ENCODE results near the gene LCAT.

The LCAT gene

DNA sequence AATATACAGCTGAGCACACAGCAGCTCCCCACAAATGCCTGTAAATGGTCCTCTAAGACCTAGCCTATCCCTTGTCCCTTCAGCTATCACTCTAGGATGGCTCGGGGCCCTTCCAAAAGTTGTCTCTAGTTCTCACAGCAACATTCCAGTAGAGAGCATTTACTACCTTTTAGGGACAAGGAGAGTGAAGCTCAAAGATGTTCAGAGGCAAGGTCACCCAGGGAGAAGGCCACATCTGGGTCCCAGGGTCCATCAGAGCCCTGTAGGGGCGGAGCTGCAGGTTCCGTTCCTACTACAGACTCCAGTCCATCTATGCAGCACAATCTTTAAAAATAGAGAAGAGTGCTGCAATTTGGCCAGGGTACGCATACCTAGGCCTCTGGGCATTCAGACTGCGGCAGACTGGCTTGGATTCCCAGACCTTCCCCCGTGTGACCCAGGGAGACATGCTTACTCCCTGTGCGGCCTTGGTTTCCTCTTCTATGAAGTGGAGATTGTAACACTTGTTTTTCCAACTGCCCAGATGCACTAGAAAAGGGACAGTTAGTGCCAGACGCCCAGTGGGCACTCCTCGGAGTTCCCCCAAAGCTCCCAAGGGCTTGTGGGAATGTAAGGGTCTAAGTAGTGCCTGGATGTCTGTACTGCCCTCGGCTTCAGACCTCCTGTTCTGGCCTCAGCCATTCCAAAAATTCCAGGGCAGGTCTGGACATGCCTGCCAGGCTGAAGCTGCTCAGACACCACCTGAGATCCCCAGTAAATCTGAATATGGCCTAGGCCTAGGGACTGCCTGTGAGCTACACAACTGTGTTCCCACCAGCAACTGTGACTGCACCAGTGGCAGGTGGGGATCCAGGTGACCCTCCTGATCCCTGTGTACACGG lies 22.0 kb upstream of the LCAT start:
- ATAC-seq (replicated peaks; ENCODE audit: extremely low read depth, poor library complexity, severe bottlenecking) (no peak), DNase-seq (ENCODE audit: low spot score in 2 of 2) (no peak)
- H3K4me1 Mint-ChIP-seq = peaks cover 39% of the 10 kb centered on the region
- peaks cover 9% of the 10 kb centered on the region for H3K36me3 Mint-ChIP-seq (ENCODE audit: insufficient read depth)
- no peak overlapping the region for H3K4me3 Mint-ChIP-seq
- H3K9me3 Mint-ChIP-seq = no peaks in the 10 kb centered on the region
- no peak overlapping the region for H3K27ac Mint-ChIP-seq (ENCODE audit: low read depth)
- H3K27me3 Mint-ChIP-seq = no peaks in the 10 kb centered on the region

GRCh38 chr16:67964477-67965131 lies 20.7 kb upstream of the LCAT start:
- Mint-ChIP-seq H3K4me3 (no peak overlapping the region), H3K36me3 (ENCODE audit: insufficient read depth) (peaks cover 7% of the 10 kb centered on the region), H3K4me1 (peaks cover 35% of the 10 kb centered on the region), H3K9me3 (no peaks in the 10 kb centered on the region), H3K27ac (ENCODE audit: low read depth) (no peak overlapping the region), H3K27me3 (no peaks in the 10 kb centered on the region)
- no peak for ATAC-seq (replicated peaks; ENCODE audit: extremely low read depth, poor library complexity, severe bottlenecking)
- no peak for DNase-seq (ENCODE audit: low spot score in 2 of 2)

- Mint-ChIP-seq H3K27ac (ENCODE audit: low read depth) (no peak overlapping the region), H3K4me3 (no peak overlapping the region), H3K27me3 (no peaks in the 10 kb centered on the region), H3K36me3 (ENCODE audit: insufficient read depth) (peaks cover 6% of the 10 kb centered on the region), H3K4me1 (peaks cover 27% of the 10 kb centered on the region), H3K9me3 (no peaks in the 10 kb centered on the region)
- no peak for DNase-seq (ENCODE audit: low spot score in 2 of 2)
- no peak for ATAC-seq (replicated peaks; ENCODE audit: extremely low read depth, poor library complexity, severe bottlenecking)
Observed at GRCh38 chr16:67963662-67964321, 19.9 kb upstream of the LCAT start.

GRCh38 chr16:67963292-67963661 lies 19.4 kb upstream of the LCAT start:
- Mint-ChIP-seq H3K36me3 (ENCODE audit: insufficient read depth) (peaks cover 6% of the 10 kb centered on the region), H3K4me3 (no peak overlapping the region), H3K27ac (ENCODE audit: low read depth) (no peak overlapping the region), H3K27me3 (no peaks in the 10 kb centered on the region), H3K4me1 (peaks cover 27% of the 10 kb centered on the region), H3K9me3 (no peaks in the 10 kb centered on the region)
- ATAC-seq (replicated peaks; ENCODE audit: extremely low read depth, poor library complexity, severe bottlenecking) = no peak
- no peak for DNase-seq (ENCODE audit: low spot score in 2 of 2)

DNA sequence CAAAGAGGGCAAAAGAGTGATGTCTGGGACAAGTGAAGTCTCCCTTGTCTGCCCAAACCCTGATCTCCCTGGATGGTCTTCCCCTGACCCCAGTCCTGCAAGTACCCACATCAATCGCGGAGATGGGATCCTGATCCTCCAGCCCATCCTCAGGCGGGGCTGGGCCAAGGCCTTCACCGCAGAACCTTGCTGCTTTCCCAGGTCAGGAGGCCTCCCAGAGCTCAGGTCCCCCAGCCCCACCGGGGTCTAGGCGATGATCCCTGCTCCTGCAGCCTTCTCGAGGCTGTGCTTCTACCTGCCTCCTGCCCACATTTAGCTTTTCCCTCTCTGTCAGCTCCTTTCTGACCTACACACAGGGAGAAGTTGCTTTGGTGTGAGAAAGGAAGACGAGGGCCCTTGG lies 18.2 kb upstream of the LCAT start:
- Mint-ChIP-seq H3K4me3 (no peak overlapping the region), H3K9me3 (no peaks in the 10 kb centered on the region), H3K36me3 (ENCODE audit: insufficient read depth) (peaks cover 3% of the 10 kb centered on the region), H3K27ac (ENCODE audit: low read depth) (no peak overlapping the region), H3K27me3 (no peaks in the 10 kb centered on the region), H3K4me1 (peaks cover 18% of the 10 kb centered on the region)
- no peak for ATAC-seq (replicated peaks; ENCODE audit: extremely low read depth, poor library complexity, severe bottlenecking)
- no peak for DNase-seq (ENCODE audit: low spot score in 2 of 2)

GRCh38 chr16:67961551-67961957 lies 17.6 kb upstream of the LCAT start:
- H3K9me3 Mint-ChIP-seq = no peaks in the 10 kb centered on the region
- ATAC-seq (replicated peaks; ENCODE audit: extremely low read depth, poor library complexity, severe bottlenecking) (no peak), DNase-seq (ENCODE audit: low spot score in 2 of 2) (no peak)
- H3K27ac Mint-ChIP-seq (ENCODE audit: low read depth) = no peak overlapping the region
- peaks cover 3% of the 10 kb centered on the region for H3K36me3 Mint-ChIP-seq (ENCODE audit: insufficient read depth)
- H3K27me3 Mint-ChIP-seq = no peaks in the 10 kb centered on the region
- H3K4me1 Mint-ChIP-seq = peaks cover 12% of the 10 kb centered on the region
- no peak overlapping the region for H3K4me3 Mint-ChIP-seq

DNA sequence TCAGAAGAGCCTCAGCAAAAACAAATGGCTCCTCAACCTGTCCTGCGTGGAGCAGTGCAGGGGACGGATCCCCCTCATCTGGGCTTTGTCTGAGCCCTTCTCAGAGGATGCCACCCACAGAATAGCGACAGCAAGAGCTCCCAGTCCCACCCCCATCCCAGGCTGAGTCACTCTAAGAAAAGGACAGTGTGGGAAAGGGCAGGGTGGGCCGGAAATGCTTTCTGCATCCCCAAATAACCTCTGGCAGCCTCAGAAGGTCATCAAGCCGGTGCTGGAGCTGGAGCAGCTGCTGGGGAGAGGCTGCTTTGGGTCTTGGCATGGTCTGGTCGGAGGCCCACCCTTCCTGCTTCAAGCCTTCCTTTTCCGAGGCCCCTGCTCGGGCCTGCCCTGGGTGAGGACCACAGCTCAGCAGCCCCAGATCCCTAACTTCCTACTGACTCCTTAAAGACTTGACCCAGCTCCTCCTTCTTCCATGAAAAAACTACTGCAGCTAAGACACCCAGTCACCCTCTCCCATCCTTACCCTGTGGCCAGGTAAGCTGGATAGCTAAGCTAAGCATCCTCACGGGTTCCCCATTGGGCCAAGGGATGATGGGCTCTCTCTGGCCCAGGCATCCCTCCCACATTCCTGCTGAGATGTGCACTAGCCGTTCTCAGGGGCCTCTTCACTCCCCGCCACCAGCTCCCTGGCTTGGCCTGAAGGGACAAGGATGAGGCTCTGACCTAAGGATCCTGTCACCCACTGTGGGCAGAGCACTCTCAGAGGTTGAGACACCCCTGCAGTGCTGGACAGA lies 15.8 kb upstream of the LCAT start:
- DNase-seq (ENCODE audit: low spot score in 2 of 2) = no peak
- no peak overlapping the region for H3K27ac Mint-ChIP-seq (ENCODE audit: low read depth)
- peaks cover 4% of the 10 kb centered on the region for H3K36me3 Mint-ChIP-seq (ENCODE audit: insufficient read depth)

GRCh38 chr16:67957622-67958021 lies 13.7 kb upstream of the LCAT start:
- H3K4me1 Mint-ChIP-seq = peaks cover under 1% of the 10 kb centered on the region
- H3K36me3 Mint-ChIP-seq (ENCODE audit: insufficient read depth) = peaks cover 3% of the 10 kb centered on the region
- no peaks in the 10 kb centered on the region for H3K27me3 Mint-ChIP-seq
- ATAC-seq (replicated peaks; ENCODE audit: extremely low read depth, poor library complexity, severe bottlenecking) (no peak), DNase-seq (ENCODE audit: low spot score in 2 of 2) (no peak)
- no peak overlapping the region for H3K4me3 Mint-ChIP-seq
- peak overlapping the region; percentile 29 for H3K27ac Mint-ChIP-seq (ENCODE audit: low read depth)
- H3K9me3 Mint-ChIP-seq = no peaks in the 10 kb centered on the region

More for the DNA sequence above, 15.8 kb upstream of the LCAT start:
- Mint-ChIP-seq H3K27me3 (no peaks in the 10 kb centered on the region), H3K4me3 (no peak overlapping the region), H3K9me3 (no peaks in the 10 kb centered on the region), H3K4me1 (peaks cover 5% of the 10 kb centered on the region)
- no peak for ATAC-seq (replicated peaks; ENCODE audit: extremely low read depth, poor library complexity, severe bottlenecking)

GRCh38 chr16:67954421-67955196 lies 10.7 kb upstream of the LCAT start:
- Mint-ChIP-seq H3K4me3 (no peak overlapping the region), H3K4me1 (no peaks in the 10 kb centered on the region), H3K27ac (ENCODE audit: low read depth) (peak overlapping the region; percentile 32), H3K9me3 (no peaks in the 10 kb centered on the region), H3K27me3 (no peaks in the 10 kb centered on the region), H3K36me3 (ENCODE audit: insufficient read depth) (peaks cover 3% of the 10 kb centered on the region)
- ATAC-seq (replicated peaks; ENCODE audit: extremely low read depth, poor library complexity, severe bottlenecking) (no peak), DNase-seq (ENCODE audit: low spot score in 2 of 2) (no peak)

GRCh38 chr16:67953641-67954375 lies 9.9 kb upstream of the LCAT start:
- Mint-ChIP-seq H3K9me3 (no peaks in the 10 kb centered on the region), H3K4me1 (no peaks in the 10 kb centered on the region), H3K27ac (ENCODE audit: low read depth) (no peak overlapping the region), H3K4me3 (no peak overlapping the region), H3K27me3 (no peaks in the 10 kb centered on the region), H3K36me3 (ENCODE audit: insufficient read depth) (peaks cover 6% of the 10 kb centered on the region)
- ATAC-seq (replicated peaks; ENCODE audit: extremely low read depth, poor library complexity, severe bottlenecking) = no peak
- no peak for DNase-seq (ENCODE audit: low spot score in 2 of 2)

GRCh38 chr16:67951485-67951884 lies 7.6 kb upstream of the LCAT start:
- no peaks in the 10 kb centered on the region for H3K9me3 Mint-ChIP-seq
- no peaks in the 10 kb centered on the region for H3K27me3 Mint-ChIP-seq
- no peak overlapping the region for H3K4me3 Mint-ChIP-seq
- DNase-seq (ENCODE audit: low spot score in 2 of 2) = no peak
- no peaks in the 10 kb centered on the region for H3K4me1 Mint-ChIP-seq
- ATAC-seq (replicated peaks; ENCODE audit: extremely low read depth, poor library complexity, severe bottlenecking) = no peak
- no peak overlapping the region for H3K27ac Mint-ChIP-seq (ENCODE audit: low read depth)
- H3K36me3 Mint-ChIP-seq (ENCODE audit: insufficient read depth) = peaks cover 10% of the 10 kb centered on the region
